SK-N-SH (cell line): Measurements from ENCODE around the gene DOCK8.

Experiments
- FOXM1 ChIP-seq: IDR thresholded peaks from 2 replicates; pipeline ENCODE4 v1.4.0; 2012; ENCODE audit warnings: low read depth, mild to moderate bottlenecking
- JUND ChIP-seq: IDR thresholded peaks from 2 replicates; pipeline ENCODE4 v1.4.0; 2012
- YY1 ChIP-seq: IDR thresholded peaks from 2 replicates; pipeline ENCODE4 v1.4.0; 2012; ENCODE audit warnings: low read depth, mild to moderate bottlenecking
- TF ChIP-seq, protein P1 (sequence below): IDR thresholded peaks from 2 replicates; pipeline ENCODE4 v1.4.0; 2012; ENCODE audit warnings: low read depth

DNA sequence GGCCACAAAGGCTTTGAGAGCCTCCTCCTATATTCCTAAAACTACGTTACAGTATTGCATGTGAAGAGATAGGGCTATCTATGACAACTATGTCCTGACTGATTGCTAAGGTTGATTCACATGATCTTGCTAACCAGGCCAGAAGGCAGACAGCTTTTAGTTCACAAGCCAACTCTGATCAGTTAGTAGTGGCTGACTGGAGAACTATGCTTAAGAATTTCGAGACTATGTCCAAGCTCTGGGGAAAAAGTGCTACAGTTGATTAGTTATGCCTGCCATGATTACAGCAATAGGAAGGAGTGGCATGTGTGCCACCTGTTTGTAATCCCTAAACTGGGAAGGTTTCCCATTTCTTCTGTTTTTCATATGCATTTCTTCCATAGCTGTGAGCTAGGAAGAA lies 223.4 kb downstream of the DOCK8 start:
- TF ChIP-seq YY1: no peak
- no peak for TF ChIP-seq JUND
- TF ChIP-seq FOXM1: no peak
- TF ChIP-seq, protein P1, sequence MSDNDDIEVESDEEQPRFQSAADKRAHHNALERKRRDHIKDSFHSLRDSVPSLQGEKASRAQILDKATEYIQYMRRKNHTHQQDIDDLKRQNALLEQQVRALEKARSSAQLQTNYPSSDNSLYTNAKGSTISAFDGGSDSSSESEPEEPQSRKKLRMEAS: no peak
